Measurements from ENCODE around the gene SPATA20.

The SPATA20 gene

DNA sequence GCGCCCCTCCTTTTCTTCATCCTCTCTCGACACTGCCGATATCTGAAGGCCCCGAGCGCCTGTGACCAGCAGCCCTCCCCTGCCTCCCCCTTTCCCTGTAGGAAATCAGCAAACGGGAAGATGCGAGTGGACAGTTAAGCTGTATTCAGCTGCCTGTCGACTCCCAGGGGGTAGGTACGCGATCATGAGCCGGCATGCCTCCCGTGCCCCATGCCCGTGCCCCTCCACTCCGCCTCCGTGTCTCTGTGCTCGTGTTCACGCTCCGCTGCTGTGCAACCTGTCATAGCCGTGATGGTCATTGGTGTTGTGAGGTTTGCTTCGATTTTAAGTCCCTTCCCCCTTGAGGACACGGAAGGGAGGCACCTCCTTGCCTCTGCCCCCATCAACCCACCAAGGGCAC is 47.9 kb downstream of the SPATA20 start:
- H3K4me1 ChIP-seq (ENCODE audit: control insufficient read depth, insufficient read depth, low read length), result peaks cover 4% of the 10 kb centered on the region
- H3K4me3 ChIP-seq (ENCODE audit: low read length), result no peak overlapping the region
- H3K9me3 ChIP-seq (ENCODE audit: control insufficient read depth, low read length), result no peaks in the 10 kb centered on the region
- peaks cover 4% of the 10 kb centered on the region for H3K27me3 ChIP-seq (replicated peaks; ENCODE audit: control insufficient read depth, insufficient read depth, low read length)
- no peaks in the 10 kb centered on the region for H3K36me3 ChIP-seq (ENCODE audit: control insufficient read depth, insufficient read depth, low read length, severe bottlenecking)
- no peak overlapping the region for H3K9ac ChIP-seq (ENCODE audit: low read length)
- no peak for DNase-seq (ENCODE audit: low read depth)

DNA sequence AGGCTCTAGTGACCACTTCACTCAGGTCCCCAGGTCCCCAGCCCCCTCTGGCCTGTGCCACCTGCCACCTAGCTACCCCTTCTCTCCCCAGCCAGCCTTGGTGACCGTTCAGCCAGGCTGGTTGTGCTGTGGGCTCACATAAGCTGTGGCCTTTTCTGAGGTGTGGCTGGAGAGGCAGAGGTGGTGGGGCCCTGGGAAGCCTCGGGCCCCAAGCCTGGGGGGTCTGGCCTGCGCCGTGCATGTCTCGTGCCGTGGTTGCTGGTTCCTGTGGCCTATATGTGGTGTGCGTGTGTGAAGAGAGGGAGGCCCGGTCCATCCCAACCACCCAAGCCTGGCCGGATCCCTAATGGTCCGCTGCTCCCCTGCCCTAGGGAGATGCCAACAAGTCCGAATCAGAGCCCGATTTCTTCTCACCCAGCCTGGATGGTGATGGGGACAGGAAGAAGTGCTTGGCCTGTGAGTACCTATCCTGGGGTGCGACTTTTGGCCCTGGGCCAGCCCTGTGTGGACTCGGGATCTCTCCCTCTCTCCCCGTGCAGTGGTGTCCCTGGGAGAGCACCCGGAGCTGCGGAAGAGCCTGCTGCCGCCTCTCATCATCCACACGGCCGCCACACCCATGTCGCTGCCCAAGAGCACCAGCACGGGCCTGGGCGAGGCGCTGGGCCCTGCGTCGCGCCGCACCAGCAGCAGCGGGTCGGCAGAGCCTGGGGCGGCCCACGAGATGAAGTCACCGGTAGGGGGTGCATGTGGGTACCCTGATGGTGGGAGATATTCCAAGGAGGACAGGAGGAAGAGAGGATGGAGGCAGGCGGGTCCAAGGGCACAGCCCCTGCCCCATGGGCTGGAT is 49.4 kb downstream of the SPATA20 start:
- Histone ChIP-seq H3K9me3 (ENCODE audit: control insufficient read depth, low read length) (no peaks in the 10 kb centered on the region), H3K27me3 (replicated peaks; ENCODE audit: control insufficient read depth, insufficient read depth, low read length) (peaks cover 4% of the 10 kb centered on the region), H3K9ac (ENCODE audit: low read length) (no peak overlapping the region), H3K4me1 (ENCODE audit: control insufficient read depth, insufficient read depth, low read length) (no peaks in the 10 kb centered on the region), H3K4me3 (ENCODE audit: low read length) (no peak overlapping the region), H3K36me3 (ENCODE audit: control insufficient read depth, insufficient read depth, low read length, severe bottlenecking) (no peaks in the 10 kb centered on the region)
- DNase-seq (ENCODE audit: low read depth), result no peak

DNA sequence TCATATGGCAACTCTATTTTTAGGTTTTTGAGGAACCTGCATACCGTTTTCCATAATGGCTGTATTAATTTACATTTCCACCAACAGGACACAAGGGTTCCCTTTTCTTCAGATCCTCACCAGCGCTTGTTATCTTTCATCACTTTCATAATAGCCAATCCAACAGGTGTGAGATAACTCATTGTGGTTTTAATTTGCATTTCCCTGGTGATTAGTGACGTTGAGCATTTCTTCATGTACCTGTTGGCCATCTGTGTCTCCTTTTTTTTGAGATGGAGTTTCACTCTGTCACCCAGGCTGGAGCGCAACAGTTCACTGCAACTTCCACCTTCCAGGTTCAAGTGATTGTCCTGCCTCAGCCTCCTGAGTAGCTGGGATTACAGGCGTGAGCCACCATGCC is 51.5 kb downstream of the SPATA20 start:
- Histone ChIP-seq H3K9me3 (ENCODE audit: control insufficient read depth, low read length) (no peaks in the 10 kb centered on the region), H3K4me3 (ENCODE audit: low read length) (no peak overlapping the region), H3K9ac (ENCODE audit: low read length) (no peak overlapping the region), H3K36me3 (ENCODE audit: control insufficient read depth, insufficient read depth, low read length, severe bottlenecking) (no peaks in the 10 kb centered on the region), H3K27me3 (replicated peaks; ENCODE audit: control insufficient read depth, insufficient read depth, low read length) (peaks cover 11% of the 10 kb centered on the region), H3K4me1 (ENCODE audit: control insufficient read depth, insufficient read depth, low read length) (no peaks in the 10 kb centered on the region)
- DNase-seq (ENCODE audit: low read depth), result no peak

DNA sequence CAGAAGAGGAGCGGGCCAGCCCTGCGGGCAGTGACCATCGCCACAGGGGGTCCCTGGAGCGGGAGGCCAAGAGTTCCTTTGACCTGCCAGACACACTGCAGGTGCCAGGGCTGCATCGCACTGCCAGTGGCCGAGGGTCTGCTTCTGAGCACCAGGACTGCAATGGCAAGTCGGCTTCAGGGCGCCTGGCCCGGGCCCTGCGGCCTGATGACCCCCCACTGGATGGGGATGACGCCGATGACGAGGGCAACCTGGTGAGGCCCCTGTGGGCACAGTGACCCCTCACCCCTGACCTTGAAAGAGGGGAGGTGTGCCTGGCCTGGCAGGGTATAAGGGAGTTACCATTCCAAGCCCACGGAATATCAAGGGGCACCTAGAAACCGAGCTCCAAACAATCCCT is 52.6 kb downstream of the SPATA20 start:
- no peak for DNase-seq (ENCODE audit: low read depth)
- H3K9ac ChIP-seq (ENCODE audit: low read length), result no peak overlapping the region

DNA sequence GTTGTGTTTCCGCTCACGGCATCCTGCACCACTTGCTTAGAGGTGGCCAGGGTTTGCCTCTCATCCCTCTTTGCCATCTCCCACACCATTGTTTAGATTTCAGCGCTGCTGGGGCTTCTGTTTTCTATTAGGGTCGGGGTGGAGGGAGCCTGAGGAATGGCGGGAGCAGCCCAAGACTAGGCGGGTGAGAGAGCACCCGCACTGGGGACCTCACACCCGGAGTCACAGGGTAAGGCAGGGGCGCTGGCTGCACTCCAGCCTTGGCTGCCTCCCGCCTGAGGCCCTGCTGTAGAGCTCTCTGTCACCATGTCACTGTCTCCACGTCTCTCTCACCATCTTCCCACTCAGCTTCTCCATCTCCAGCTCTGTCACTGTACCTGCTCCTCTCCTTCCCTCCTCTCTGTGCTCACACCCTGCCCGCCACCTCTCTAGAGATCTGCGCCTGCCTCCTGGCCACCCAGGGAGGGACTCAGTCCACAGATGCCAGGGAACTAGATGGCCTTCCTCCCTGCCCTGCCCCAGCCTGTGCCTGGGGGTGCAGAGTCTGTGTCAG is 54.9 kb downstream of the SPATA20 start:
- H3K36me3 ChIP-seq (ENCODE audit: control insufficient read depth, insufficient read depth, low read length, severe bottlenecking), result no peaks in the 10 kb centered on the region
- DNase-seq (ENCODE audit: low read depth), result no peak
- H3K9ac ChIP-seq (ENCODE audit: low read length), result no peak overlapping the region
- peaks cover 11% of the 10 kb centered on the region for H3K27me3 ChIP-seq (replicated peaks; ENCODE audit: control insufficient read depth, insufficient read depth, low read length)
- H3K9me3 ChIP-seq (ENCODE audit: control insufficient read depth, low read length), result no peaks in the 10 kb centered on the region
- H3K4me3 ChIP-seq (ENCODE audit: low read length), result no peak overlapping the region
- H3K4me1 ChIP-seq (ENCODE audit: control insufficient read depth, insufficient read depth, low read length), result peaks cover 9% of the 10 kb centered on the region

More for the DNA sequence above, 52.6 kb downstream of the SPATA20 start:
- Histone ChIP-seq H3K36me3 (ENCODE audit: control insufficient read depth, insufficient read depth, low read length, severe bottlenecking) (no peaks in the 10 kb centered on the region), H3K4me1 (ENCODE audit: control insufficient read depth, insufficient read depth, low read length) (peaks cover 6% of the 10 kb centered on the region), H3K4me3 (ENCODE audit: low read length) (no peak overlapping the region), H3K27me3 (replicated peaks; ENCODE audit: control insufficient read depth, insufficient read depth, low read length) (peaks cover 11% of the 10 kb centered on the region), H3K9me3 (ENCODE audit: control insufficient read depth, low read length) (no peaks in the 10 kb centered on the region)

DNA sequence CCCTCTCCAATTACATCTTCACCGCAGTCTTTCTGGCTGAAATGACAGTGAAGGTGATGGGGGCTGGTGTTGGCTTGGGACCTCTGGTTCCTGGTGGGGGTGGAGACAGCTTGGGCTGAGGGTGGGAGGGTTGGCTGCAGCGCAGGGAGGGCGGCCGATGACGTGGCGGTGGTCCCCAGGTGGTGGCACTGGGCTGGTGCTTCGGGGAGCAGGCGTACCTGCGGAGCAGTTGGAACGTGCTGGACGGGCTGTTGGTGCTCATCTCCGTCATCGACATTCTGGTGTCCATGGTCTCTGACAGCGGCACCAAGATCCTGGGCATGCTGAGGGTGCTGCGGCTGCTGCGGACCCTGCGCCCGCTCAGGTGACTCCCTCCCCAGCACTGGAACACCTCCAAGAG is 55.9 kb downstream of the SPATA20 start:
- peaks cover 9% of the 10 kb centered on the region for H3K4me1 ChIP-seq (ENCODE audit: control insufficient read depth, insufficient read depth, low read length)
- peaks cover 11% of the 10 kb centered on the region for H3K27me3 ChIP-seq (replicated peaks; ENCODE audit: control insufficient read depth, insufficient read depth, low read length)
- H3K4me3 ChIP-seq (ENCODE audit: low read length), result no peak overlapping the region
- H3K36me3 ChIP-seq (ENCODE audit: control insufficient read depth, insufficient read depth, low read length, severe bottlenecking), result no peaks in the 10 kb centered on the region
- no peak overlapping the region for H3K9ac ChIP-seq (ENCODE audit: low read length)
- no peak for DNase-seq (ENCODE audit: low read depth)
- H3K9me3 ChIP-seq (ENCODE audit: control insufficient read depth, low read length), result no peaks in the 10 kb centered on the region

DNA sequence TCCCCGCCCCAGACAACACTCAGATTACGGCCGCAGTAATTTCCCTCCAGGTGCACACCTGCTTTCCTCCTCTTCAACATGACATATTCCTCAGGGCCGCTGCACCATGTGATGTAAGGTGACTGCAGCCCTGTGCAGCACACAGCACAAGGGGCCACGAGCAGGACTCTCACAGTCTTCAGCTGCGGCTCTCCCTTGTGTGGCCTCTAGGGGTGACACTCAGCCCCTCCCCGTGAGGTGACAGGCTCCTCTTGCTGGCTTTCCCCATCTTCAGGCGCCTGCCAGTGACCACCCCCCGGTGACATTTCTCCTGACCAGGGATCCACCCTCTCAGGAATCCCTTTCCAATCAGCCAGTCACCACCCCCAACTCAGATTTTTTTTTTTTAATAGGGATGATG is 56.4 kb downstream of the SPATA20 start:
- no peaks in the 10 kb centered on the region for H3K9me3 ChIP-seq (ENCODE audit: control insufficient read depth, low read length)

DNA sequence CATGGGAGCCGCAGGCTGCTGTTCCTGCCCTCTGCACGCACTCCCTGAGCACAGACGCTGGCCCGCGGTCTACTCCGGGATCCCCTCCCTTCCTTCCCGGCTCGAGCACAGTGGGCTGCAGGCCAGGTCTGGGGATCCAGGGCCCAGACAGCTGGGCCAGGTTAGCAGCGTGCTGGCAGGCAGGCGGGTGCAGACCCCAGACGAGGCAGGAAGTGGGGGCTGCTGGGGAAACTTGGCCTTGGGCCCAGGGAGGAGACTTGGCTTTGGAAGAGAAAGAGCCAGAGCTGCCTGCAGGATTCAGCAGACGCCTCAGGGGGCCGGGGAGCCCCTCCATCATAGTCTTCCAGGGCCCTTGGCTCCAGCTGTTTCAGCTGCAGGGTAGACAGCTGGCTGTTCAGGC is 57.5 kb downstream of the SPATA20 start:
- Histone ChIP-seq H3K9ac (ENCODE audit: low read length) (no peak overlapping the region), H3K27me3 (replicated peaks; ENCODE audit: control insufficient read depth, insufficient read depth, low read length) (peaks cover 16% of the 10 kb centered on the region), H3K4me1 (ENCODE audit: control insufficient read depth, insufficient read depth, low read length) (peaks cover 9% of the 10 kb centered on the region), H3K4me3 (ENCODE audit: low read length) (no peak overlapping the region), H3K9me3 (ENCODE audit: control insufficient read depth, low read length) (no peaks in the 10 kb centered on the region), H3K36me3 (ENCODE audit: control insufficient read depth, insufficient read depth, low read length, severe bottlenecking) (no peaks in the 10 kb centered on the region)
- DNase-seq (ENCODE audit: low read depth), result peak; percentile 70

More for the DNA sequence above, 56.4 kb downstream of the SPATA20 start:
- Histone ChIP-seq H3K36me3 (ENCODE audit: control insufficient read depth, insufficient read depth, low read length, severe bottlenecking) (no peaks in the 10 kb centered on the region), H3K4me3 (ENCODE audit: low read length) (no peak overlapping the region), H3K4me1 (ENCODE audit: control insufficient read depth, insufficient read depth, low read length) (peaks cover 9% of the 10 kb centered on the region), H3K27me3 (replicated peaks; ENCODE audit: control insufficient read depth, insufficient read depth, low read length) (peaks cover 11% of the 10 kb centered on the region), H3K9ac (ENCODE audit: low read length) (no peak overlapping the region)
- DNase-seq (ENCODE audit: low read depth), result no peak

DNA sequence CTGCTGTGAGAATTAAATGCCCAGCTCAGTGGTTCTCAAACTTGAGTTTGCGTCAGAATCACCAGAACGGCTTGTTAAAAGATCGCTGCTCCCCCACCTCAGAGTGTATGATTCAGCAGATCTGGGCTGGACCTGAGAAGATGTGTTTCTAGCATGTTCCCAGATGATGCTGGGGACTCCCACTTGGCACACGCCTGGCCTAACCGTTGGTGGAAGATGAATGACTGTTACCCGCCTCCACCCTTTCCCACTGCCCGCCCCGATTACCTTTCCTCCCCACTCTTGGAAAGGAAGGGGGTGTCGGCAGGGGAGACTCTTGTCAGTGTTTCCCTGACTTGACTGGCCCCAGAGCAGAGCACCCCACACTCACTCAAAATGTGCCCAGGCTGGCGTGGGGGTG is 58.5 kb downstream of the SPATA20 start:
- no peak for DNase-seq (ENCODE audit: low read depth)
- no peaks in the 10 kb centered on the region for H3K36me3 ChIP-seq (ENCODE audit: control insufficient read depth, insufficient read depth, low read length, severe bottlenecking)
- no peak overlapping the region for H3K4me3 ChIP-seq (ENCODE audit: low read length)
- H3K4me1 ChIP-seq (ENCODE audit: control insufficient read depth, insufficient read depth, low read length), result peaks cover 9% of the 10 kb centered on the region
- no peaks in the 10 kb centered on the region for H3K9me3 ChIP-seq (ENCODE audit: control insufficient read depth, low read length)
- no peak overlapping the region for H3K9ac ChIP-seq (ENCODE audit: low read length)
- H3K27me3 ChIP-seq (replicated peaks; ENCODE audit: control insufficient read depth, insufficient read depth, low read length), result peaks cover 20% of the 10 kb centered on the region
